GM23338 (cell line): ENCODE measurements around the gene FGD4. TPM values are rescaled to one million over a fixed set of nuclear protein-coding genes. Genes with fewer than 3 reads are reported as not detected.

Experiments used
- ATAC-seq: fragments of 200-7000 bp; cut with Tn5 transposase; 3 replicates; pipeline ENCODE4 v1.9.1; 2020
- DNase-seq: peaks from one replicate; pipeline ENCODE4 v3.0.0-alpha.2; 2015; ENCODE audit warnings: low spot score
- H2AFZ ChIP-seq: fragments of 200-600 bp; sonication (generic); 2 replicates; pipeline ENCODE4 v1.8.0; 2016; ENCODE audit warnings: antibody characterized with exemption, mild to moderate bottlenecking, moderate library complexity
- H3F3A ChIP-seq: fragments of 200-600 bp; sonication (generic); replicated peaks from 2 replicates; pipeline ENCODE4 v1.8.0; 2017; ENCODE audit warnings: antibody characterized with exemption, mixed run types, low read depth
- H3K27ac ChIP-seq: fragments of 200-600 bp; sonication (generic); 2 replicates; pipeline ENCODE4 v1.6.1; 2016; ENCODE audit warnings: low read depth
- H3K27me3 ChIP-seq: fragments of 200-600 bp; sonication (generic); 2 replicates; pipeline ENCODE4 v1.8.0; 2016; ENCODE audit warnings: mild to moderate bottlenecking, mixed run types, moderate library complexity; ENCODE audit not compliant: insufficient read depth
- H3K36me3 ChIP-seq: fragments of 200-600 bp; sonication (generic); 2 replicates; pipeline ENCODE4 v1.8.0; 2016; ENCODE audit warnings: mild to moderate bottlenecking; ENCODE audit not compliant: insufficient read depth
- H3K4me1 ChIP-seq: fragments of 200-600 bp; sonication (generic); 2 replicates; pipeline ENCODE4 v1.8.0; 2016; ENCODE audit warnings: mild to moderate bottlenecking, moderate library complexity; ENCODE audit not compliant: insufficient read depth
- H3K4me2 ChIP-seq: fragments of 200-600 bp; sonication (generic); 2 replicates; pipeline ENCODE4 v1.7.1; 2017; ENCODE audit warnings: mixed run types
- H3K4me3 ChIP-seq: fragments of 200-600 bp; sonication (generic); 2 replicates; pipeline ENCODE4 v1.6.1; 2016; ENCODE audit warnings: mixed run types
- H3K79me2 ChIP-seq: fragments of 200-600 bp; sonication (generic); replicated peaks from 2 replicates; pipeline ENCODE4 v1.8.0; 2017; ENCODE audit warnings: mild to moderate bottlenecking; ENCODE audit not compliant: insufficient read depth
- H3K9me2 ChIP-seq: fragments of 200-600 bp; sonication (generic); 2 replicates; pipeline ENCODE4 v1.8.0; 2017; ENCODE audit not compliant: insufficient read depth
- H4K20me1 ChIP-seq: fragments of 200-600 bp; sonication (generic); replicated peaks from 2 replicates; pipeline ENCODE4 v1.8.0; 2017; ENCODE audit warnings: mild to moderate bottlenecking; ENCODE audit not compliant: insufficient read depth
- H3K27ac Mint-ChIP-seq: 2 replicates; pipeline ENCODE4 v1.8.0; 2020; ENCODE audit warnings: inconsistent platforms, mild to moderate bottlenecking, moderate library complexity, mixed read lengths
- H3K27me3 Mint-ChIP-seq: 3 replicates; pipeline ENCODE4 v1.8.0; 2022; ENCODE audit warnings: low read depth, mild to moderate bottlenecking, moderate library complexity, mixed read lengths, inconsistent platforms; ENCODE audit not compliant: insufficient read depth, poor library complexity
- H3K36me3 Mint-ChIP-seq: 3 replicates; pipeline ENCODE4 v1.8.0; 2021; ENCODE audit warnings: low read depth, mild to moderate bottlenecking, inconsistent platforms, moderate library complexity, mixed read lengths
- H3K4me1 Mint-ChIP-seq: 3 replicates; pipeline ENCODE4 v1.8.0; 2020; ENCODE audit warnings: mild to moderate bottlenecking, inconsistent platforms, mixed read lengths
- H3K4me3 Mint-ChIP-seq: 3 replicates; pipeline ENCODE4 v1.8.0; 2021; ENCODE audit warnings: moderate library complexity, mild to moderate bottlenecking, inconsistent platforms, mixed read lengths
- H3K9me3 Mint-ChIP-seq: 3 replicates; pipeline ENCODE4 v1.8.0; 2020; ENCODE audit warnings: moderate library complexity, mild to moderate bottlenecking, inconsistent platforms, mixed read lengths
- CREB1 ChIP-seq: fragments of 250-450 bp; sonication (Bioruptor Pico); IDR thresholded peaks from 2 replicates; pipeline ENCODE4 v1.5.0; 2020; ENCODE audit warnings: low read depth, mild to moderate bottlenecking, moderate library complexity
- ETS1 ChIP-seq: IDR thresholded peaks from 2 replicates; pipeline ENCODE4 v1.6.1; 2016; ENCODE audit warnings: antibody characterized with exemption
- EZH2 ChIP-seq: fragments of 200-600 bp; sonication (generic); IDR thresholded peaks from one replicate; pipeline ENCODE4 v1.8.0; 2017; ENCODE audit warnings: antibody characterized with exemption, mild to moderate bottlenecking, low read depth; ENCODE audit not compliant: unreplicated experiment
- EZH2phosphoT487 ChIP-seq: fragments of 200-600 bp; sonication (generic); IDR thresholded peaks from one replicate; pipeline ENCODE4 v1.8.1; 2018; ENCODE audit warnings: antibody characterized with exemption; ENCODE audit not compliant: unreplicated experiment
- JUNB ChIP-seq: IDR thresholded peaks from one replicate; pipeline ENCODE4 v1.6.1; 2016; ENCODE audit warnings: antibody characterized with exemption; ENCODE audit not compliant: unreplicated experiment
- NANOG ChIP-seq: IDR thresholded peaks from 2 replicates; pipeline ENCODE4 v1.6.1; 2016; ENCODE audit warnings: antibody characterized with exemption, borderline replicate concordance
- POLR2AphosphoS5 ChIP-seq: IDR thresholded peaks from 2 replicates; pipeline ENCODE4 v1.6.1; 2016; ENCODE audit warnings: antibody characterized with exemption, low read depth
- ZNF114 ChIP-seq: fragments of 250-450 bp; sonication (Bioruptor Pico); IDR thresholded peaks from 2 replicates; pipeline ENCODE4 v1.5.0; 2020; ENCODE audit warnings: mild to moderate bottlenecking, moderate library complexity
- ZNF331 ChIP-seq: fragments of 250-450 bp; sonication (Bioruptor Pico); IDR thresholded peaks from 2 replicates; pipeline ENCODE4 v1.5.0; 2020; ENCODE audit warnings: low read depth, mild to moderate bottlenecking, moderate library complexity
- polyA plus RNA-seq: library from polyadenylated mRNA; unstranded; fragments of >200 nt; fragmentation: Nextera tagmentation; extraction: Ambion mirVana; gene quantifications from 2 replicates; pipeline ENCODE4 v1.2.1, GENCODE V29; 2016
- total RNA-seq: library from RNA; depleted of rRNA; stranded (reverse); fragments of >200 nt; shearing (Covaris generic); gene quantifications from 2 replicates; pipeline ENCODE4 v1.2.3, GENCODE V29; 2014
- TF ChIP-seq, protein P1 (sequence below): IDR thresholded peaks from one replicate; pipeline ENCODE4 v1.6.1; 2018; ENCODE audit warnings: antibody characterized with exemption; ENCODE audit not compliant: unreplicated experiment

Gene FGD4
- total and polyA plus RNA-seq, 2 experiments from 2014 or later: 24.3 to 54.3 TPM

DNA sequence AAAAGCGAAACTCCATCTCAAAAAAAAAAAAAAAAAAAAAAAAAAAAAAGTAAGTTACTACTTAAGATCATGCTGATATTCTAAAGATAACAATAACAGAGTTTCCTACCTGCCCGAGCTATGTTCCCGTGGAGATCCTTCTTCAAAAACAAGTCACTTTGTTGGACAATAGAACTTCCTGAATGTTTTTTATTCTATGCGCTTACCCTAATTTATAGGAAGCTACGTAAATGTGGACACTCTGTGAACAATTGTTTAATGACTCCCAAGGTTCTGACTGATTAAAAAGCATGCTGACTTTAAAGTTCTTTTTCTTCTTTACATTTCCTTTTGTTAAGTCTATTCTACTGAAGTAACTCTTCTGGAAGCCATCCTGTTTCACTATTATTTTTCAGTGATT, 52.5 kb downstream of the FGD4 start:
- Histone ChIP-seq H3K27me3 (no peaks in the 10 kb centered on the region), H3K27ac (peak overlapping the region; percentile 50; the same call in 1 of the 2 replicates), H3K9me2 (no peaks in the 10 kb centered on the region), H3K79me2 (peaks cover 76% of the 10 kb centered on the region), H3F3A (no peaks in the 10 kb centered on the region; the same call in 1 of the 2 replicates), H4K20me1 (no peaks in the 10 kb centered on the region), H3K4me3 (no peak overlapping the region), H2AFZ (no peak overlapping the region), H3K4me2 (0 out of 2 replicates have a peak overlapping the region, but pooled peaks have one; percentile 5), H3K4me1 (peaks cover 59% of the 10 kb centered on the region), H3K36me3 (no peaks in the 10 kb centered on the region)
- peaks cover 73% of the 10 kb centered on the region for H3K4me1 Mint-ChIP-seq
- H3K27ac Mint-ChIP-seq: peak overlapping the region; percentile 92
- H3K4me3 Mint-ChIP-seq: no peak overlapping the region; the same call in 2 of the 3 replicates
- H3K36me3 Mint-ChIP-seq: peaks cover 2% of the 10 kb centered on the region; the same call in 2 of the 3 replicates
- ATAC-seq: no peak
- TF ChIP-seq ZNF331 (no peak), EZH2 (no peak)
- no peaks in the 10 kb centered on the region for H3K9me3 Mint-ChIP-seq
- no peak for DNase-seq
- peaks cover 4% of the 10 kb centered on the region for H3K27me3 Mint-ChIP-seq

DNA sequence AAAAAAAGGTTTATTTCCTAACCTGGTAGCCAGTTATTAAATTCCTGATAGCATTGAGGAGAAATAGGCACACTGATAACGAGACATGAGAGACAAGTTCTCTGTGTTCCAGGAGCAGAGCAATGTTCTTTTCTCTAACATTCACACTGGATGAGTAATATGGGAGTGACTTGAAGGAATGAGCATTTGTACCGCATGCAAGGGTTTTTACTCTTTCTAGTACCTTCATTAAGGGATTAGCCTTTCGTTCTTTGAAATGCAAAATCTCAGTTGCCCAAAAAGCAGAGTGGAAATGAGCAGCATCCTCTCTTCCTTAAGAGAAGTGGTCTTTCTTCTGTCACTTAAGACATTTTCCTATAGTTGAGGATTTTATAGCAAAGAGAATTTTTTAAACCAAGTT, 54.7 kb downstream of the FGD4 start:
- peak; percentile 85 for ATAC-seq
- peak; percentile 90 for DNase-seq
- Mint-ChIP-seq H3K4me1 (peaks cover 73% of the 10 kb centered on the region), H3K27ac (peak overlapping the region; percentile 98), H3K36me3 (peaks cover 14% of the 10 kb centered on the region), H3K4me3 (peak overlapping the region; percentile 63), H3K9me3 (no peaks in the 10 kb centered on the region; the same call in 2 of the 3 replicates), H3K27me3 (peaks cover 2% of the 10 kb centered on the region)
- no peaks in the 10 kb centered on the region for H3K27me3 ChIP-seq
- H3K79me2 ChIP-seq: peaks cover 76% of the 10 kb centered on the region
- peak overlapping the region; percentile 29 for H3K4me3 ChIP-seq
- H3K27ac ChIP-seq: peak overlapping the region; percentile 94
- TF ChIP-seq CREB1 (CRISPR knock-in tag) (0 out of 2 replicates have a peak, but pooled peaks have one; percentile 27), EZH2phosphoT487 (no peak), ETS1 (no peak), ZNF114 (CRISPR knock-in tag) (no peak), NANOG (peak; percentile 89), EZH2 (no peak), JUNB (no peak), POLR2AphosphoS5 (0 out of 2 replicates have a peak, but pooled peaks have one; percentile 27)
- TF ChIP-seq, protein P1, sequence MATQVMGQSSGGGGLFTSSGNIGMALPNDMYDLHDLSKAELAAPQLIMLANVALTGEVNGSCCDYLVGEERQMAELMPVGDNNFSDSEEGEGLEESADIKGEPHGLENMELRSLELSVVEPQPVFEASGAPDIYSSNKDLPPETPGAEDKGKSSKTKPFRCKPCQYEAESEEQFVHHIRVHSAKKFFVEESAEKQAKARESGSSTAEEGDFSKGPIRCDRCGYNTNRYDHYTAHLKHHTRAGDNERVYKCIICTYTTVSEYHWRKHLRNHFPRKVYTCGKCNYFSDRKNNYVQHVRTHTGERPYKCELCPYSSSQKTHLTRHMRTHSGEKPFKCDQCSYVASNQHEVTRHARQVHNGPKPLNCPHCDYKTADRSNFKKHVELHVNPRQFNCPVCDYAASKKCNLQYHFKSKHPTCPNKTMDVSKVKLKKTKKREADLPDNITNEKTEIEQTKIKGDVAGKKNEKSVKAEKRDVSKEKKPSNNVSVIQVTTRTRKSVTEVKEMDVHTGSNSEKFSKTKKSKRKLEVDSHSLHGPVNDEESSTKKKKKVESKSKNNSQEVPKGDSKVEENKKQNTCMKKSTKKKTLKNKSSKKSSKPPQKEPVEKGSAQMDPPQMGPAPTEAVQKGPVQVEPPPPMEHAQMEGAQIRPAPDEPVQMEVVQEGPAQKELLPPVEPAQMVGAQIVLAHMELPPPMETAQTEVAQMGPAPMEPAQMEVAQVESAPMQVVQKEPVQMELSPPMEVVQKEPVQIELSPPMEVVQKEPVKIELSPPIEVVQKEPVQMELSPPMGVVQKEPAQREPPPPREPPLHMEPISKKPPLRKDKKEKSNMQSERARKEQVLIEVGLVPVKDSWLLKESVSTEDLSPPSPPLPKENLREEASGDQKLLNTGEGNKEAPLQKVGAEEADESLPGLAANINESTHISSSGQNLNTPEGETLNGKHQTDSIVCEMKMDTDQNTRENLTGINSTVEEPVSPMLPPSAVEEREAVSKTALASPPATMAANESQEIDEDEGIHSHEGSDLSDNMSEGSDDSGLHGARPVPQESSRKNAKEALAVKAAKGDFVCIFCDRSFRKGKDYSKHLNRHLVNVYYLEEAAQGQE: no peak
- no peaks in the 10 kb centered on the region; the same call in 1 of the 2 replicates for H3F3A ChIP-seq
- H2AFZ ChIP-seq: no peak overlapping the region
- peak overlapping the region; percentile 56 for H3K4me2 ChIP-seq
- H3K4me1 ChIP-seq: peaks cover 55% of the 10 kb centered on the region
- H4K20me1 ChIP-seq: no peaks in the 10 kb centered on the region
- no peaks in the 10 kb centered on the region for H3K36me3 ChIP-seq
- no peaks in the 10 kb centered on the region for H3K9me2 ChIP-seq
